22Rv1 (cell line): ENCODE data around the gene CPTP.

Source experiments
- CTCF ChIP-seq: fragments of 450-650 bp; IDR thresholded peaks from 2 replicates; pipeline ENCODE4 v1.5.1; 2017; ENCODE audit warnings: mild to moderate bottlenecking
- ZFX ChIP-seq: fragments of 450-650 bp; IDR thresholded peaks from 2 replicates; pipeline ENCODE4 v1.6.1; 2017; ENCODE audit warnings: antibody characterized with exemption, borderline replicate concordance

- TF ChIP-seq CTCF (no peak), ZFX (no peak)
Observed at GRCh38 chr1:1356166-1356795, 31.7 kb downstream of the CPTP start.
